Chondrocyte (in vitro differentiated cells): ENCODE data around the gene ABLIM1. TPM values are rescaled to one million over a fixed set of nuclear protein-coding genes. Genes with fewer than 3 reads are reported as not detected.

Experiments used
- DNase-seq: peaks from one replicate; pipeline ENCODE4 v3.0.0; 2021; ENCODE audit warnings: mixed read lengths, low spot score
- H3K27ac Mint-ChIP-seq: one replicate; pipeline ENCODE4 v1.8.0; 2021; ENCODE audit warnings: mild to moderate bottlenecking, moderate library complexity, mixed read lengths; ENCODE audit not compliant: unreplicated experiment
- H3K27me3 Mint-ChIP-seq: 2 replicates; pipeline ENCODE4 v1.8.0; 2021; ENCODE audit warnings: low read depth, mixed read lengths
- H3K36me3 Mint-ChIP-seq: 2 replicates; pipeline ENCODE4 v1.8.0; 2021; ENCODE audit warnings: low read depth, mixed read lengths
- H3K4me1 Mint-ChIP-seq: 2 replicates; pipeline ENCODE4 v1.8.0; 2021; ENCODE audit warnings: low read depth, mild to moderate bottlenecking, mixed read lengths
- H3K4me3 Mint-ChIP-seq: one replicate; pipeline ENCODE4 v1.8.0; 2021; ENCODE audit warnings: mild to moderate bottlenecking, moderate library complexity, mixed read lengths; ENCODE audit not compliant: unreplicated experiment
- H3K9me3 Mint-ChIP-seq: 2 replicates; pipeline ENCODE4 v1.8.0; 2021; ENCODE audit warnings: low read depth, mixed read lengths
- total RNA-seq: library from RNA; stranded (reverse); gene quantifications from 3 replicates; pipeline ENCODE4 v1.2.1, GENCODE V29; 2021
- TF ChIP-seq, protein P1 (sequence below): fragments of 200-600 bp; sonication (generic); IDR thresholded peaks from 2 replicates; pipeline ENCODE4 v1.5.0; 2021; ENCODE audit warnings: antibody characterized with exemption, mild to moderate bottlenecking, moderate library complexity

The ABLIM1 gene
- total RNA-seq, 1 donor from 2014 or later, result 15.7 TPM

DNA sequence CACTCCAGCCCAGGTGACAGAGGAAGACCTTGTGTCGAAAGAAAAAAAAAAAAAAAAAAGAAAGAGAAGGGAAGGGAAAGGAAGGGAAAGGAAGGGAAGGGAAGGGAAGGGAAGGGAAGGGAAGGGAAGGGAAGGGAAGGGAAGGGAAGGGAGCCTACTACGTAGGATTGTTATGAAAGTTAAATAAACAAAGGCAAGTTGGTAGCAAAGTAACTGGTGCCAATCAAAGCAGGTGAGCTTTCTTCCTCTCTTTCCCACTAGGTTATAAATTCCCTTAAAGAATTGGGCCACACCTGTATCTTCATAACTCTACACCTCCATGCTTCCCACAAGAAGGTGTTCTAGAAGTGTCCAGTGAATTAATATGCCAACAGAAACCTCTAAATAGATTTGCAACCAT is 157.4 kb downstream of the ABLIM1 start:
- Mint-ChIP-seq H3K4me1 (peaks cover 33% of the 10 kb centered on the region), H3K9me3 (no peaks in the 10 kb centered on the region), H3K27me3 (no peaks in the 10 kb centered on the region), H3K36me3 (no peaks in the 10 kb centered on the region), H3K4me3 (no peak overlapping the region), H3K27ac (no peak overlapping the region)
- TF ChIP-seq, protein P1, sequence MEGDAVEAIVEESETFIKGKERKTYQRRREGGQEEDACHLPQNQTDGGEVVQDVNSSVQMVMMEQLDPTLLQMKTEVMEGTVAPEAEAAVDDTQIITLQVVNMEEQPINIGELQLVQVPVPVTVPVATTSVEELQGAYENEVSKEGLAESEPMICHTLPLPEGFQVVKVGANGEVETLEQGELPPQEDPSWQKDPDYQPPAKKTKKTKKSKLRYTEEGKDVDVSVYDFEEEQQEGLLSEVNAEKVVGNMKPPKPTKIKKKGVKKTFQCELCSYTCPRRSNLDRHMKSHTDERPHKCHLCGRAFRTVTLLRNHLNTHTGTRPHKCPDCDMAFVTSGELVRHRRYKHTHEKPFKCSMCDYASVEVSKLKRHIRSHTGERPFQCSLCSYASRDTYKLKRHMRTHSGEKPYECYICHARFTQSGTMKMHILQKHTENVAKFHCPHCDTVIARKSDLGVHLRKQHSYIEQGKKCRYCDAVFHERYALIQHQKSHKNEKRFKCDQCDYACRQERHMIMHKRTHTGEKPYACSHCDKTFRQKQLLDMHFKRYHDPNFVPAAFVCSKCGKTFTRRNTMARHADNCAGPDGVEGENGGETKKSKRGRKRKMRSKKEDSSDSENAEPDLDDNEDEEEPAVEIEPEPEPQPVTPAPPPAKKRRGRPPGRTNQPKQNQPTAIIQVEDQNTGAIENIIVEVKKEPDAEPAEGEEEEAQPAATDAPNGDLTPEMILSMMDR, result no peak
- no peak for DNase-seq

DNA sequence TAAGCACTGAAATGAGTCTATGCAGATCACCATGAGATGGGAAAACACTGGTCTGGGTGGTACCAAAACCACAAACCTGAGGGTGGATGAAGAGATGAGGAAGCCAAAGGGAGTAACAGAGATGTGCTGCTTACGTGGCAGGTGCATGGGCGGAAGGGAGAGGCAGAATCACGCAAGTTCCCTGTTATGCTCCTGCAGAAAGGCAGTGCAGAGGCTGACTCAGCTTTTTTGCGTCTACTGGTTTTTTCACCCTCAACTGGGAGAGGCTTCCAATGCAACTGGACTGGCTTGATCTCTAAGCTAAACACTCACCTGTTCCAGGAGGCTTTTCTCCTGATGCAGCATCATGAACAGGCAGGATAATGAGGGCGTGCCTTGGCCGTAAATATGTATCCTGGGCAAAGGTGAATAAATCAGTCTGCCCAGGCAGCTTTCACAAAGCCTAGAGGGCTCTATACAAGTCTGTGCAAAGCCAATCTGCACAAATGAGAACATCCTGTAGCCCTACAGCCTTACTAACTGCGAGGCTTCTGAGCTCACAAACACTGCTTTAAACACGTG is 158.4 kb downstream of the ABLIM1 start:
- Mint-ChIP-seq H3K36me3 (peaks cover 4% of the 10 kb centered on the region), H3K4me3 (no peak overlapping the region)
- no peak for DNase-seq

DNA sequence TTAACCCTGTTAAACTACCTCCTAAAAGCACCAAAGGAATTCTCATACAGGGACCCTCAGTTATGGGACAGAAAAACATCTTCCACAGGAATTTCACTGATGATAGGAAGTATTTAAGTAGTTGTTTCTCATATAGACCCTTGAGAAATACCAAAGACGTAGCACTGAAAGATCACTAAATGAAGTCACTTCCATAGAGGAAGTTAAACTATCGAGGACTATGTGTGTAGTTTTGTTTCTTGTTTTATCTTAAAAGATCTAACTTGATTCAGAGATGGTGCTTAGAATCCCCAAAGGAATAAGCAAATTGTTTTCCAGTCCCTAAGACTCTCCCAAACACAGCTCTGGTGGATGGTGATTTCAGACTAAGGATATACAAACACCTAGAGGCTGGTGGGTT is 159.0 kb downstream of the ABLIM1 start:
- Mint-ChIP-seq H3K4me1 (peaks cover 18% of the 10 kb centered on the region), H3K27ac (no peak overlapping the region), H3K36me3 (peaks cover 4% of the 10 kb centered on the region), H3K27me3 (no peaks in the 10 kb centered on the region), H3K4me3 (no peak overlapping the region), H3K9me3 (no peaks in the 10 kb centered on the region)
- DNase-seq, result no peak
- TF ChIP-seq, protein P1, result no peak

More for the DNA sequence above, 158.4 kb downstream of the ABLIM1 start:
- H3K9me3 Mint-ChIP-seq, result no peaks in the 10 kb centered on the region
- peaks cover 24% of the 10 kb centered on the region for H3K4me1 Mint-ChIP-seq
- no peak overlapping the region for H3K27ac Mint-ChIP-seq
- TF ChIP-seq, protein P1, result no peak
- H3K27me3 Mint-ChIP-seq, result no peaks in the 10 kb centered on the region

DNA sequence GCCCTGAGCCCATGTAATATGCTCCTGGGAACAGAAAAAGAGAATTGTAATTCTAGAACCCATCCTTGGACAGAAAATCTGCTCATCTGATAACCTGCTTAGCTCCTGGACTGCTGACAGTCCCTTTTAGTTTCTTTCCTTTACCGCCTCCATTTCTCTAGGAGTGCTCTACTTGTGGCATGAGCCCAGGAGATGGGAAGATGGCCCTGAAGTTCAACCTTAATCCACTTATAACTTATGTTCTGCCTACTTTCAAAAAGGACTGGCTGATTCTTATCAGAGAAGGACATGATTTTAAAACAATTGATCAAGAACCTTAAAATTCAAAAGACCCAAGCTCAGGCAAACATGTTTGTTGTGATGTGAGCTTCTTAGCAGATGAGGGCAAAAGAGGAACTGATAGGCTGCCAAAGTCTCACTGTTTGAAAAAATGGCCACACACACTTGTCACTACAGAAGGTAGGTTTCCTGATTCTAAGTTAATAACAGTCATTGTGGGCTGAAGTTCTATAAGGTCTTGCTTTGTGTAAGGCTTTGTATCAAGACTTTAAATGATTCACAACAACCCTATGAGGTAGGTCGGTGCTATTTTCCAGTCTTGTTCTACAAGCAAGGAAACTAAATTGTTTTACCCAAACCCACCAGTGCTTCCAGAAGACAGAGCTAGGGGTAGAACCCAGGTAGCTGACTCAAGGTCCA is 159.5 kb downstream of the ABLIM1 start:
- DNase-seq, result no peak
- Mint-ChIP-seq H3K36me3 (peaks cover 4% of the 10 kb centered on the region), H3K4me3 (no peak overlapping the region), H3K27me3 (no peaks in the 10 kb centered on the region), H3K9me3 (no peaks in the 10 kb centered on the region), H3K4me1 (peaks cover 12% of the 10 kb centered on the region), H3K27ac (no peak overlapping the region)
- TF ChIP-seq, protein P1, result no peak

DNA sequence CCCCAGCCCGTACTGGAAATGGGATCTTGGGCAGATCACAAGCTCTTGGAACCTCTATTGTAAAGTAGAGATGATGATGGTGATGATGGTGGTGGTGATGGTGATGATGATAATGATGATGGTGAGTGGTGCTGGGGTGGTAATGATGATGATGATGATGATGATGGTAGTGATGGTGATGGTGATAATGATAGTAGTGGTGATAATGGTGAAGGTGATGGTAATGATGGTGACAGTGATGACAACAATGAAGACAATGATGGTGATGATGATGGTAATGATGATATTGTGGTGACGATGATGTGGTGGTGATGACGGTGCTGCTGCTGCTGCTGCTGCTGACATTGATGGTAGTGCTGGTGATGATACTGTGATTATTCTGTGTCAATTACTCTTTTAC is 162.8 kb downstream of the ABLIM1 start:
- TF ChIP-seq, protein P1, result no peak
- DNase-seq, result no peak
- Mint-ChIP-seq H3K36me3 (peaks cover 4% of the 10 kb centered on the region), H3K27me3 (no peaks in the 10 kb centered on the region), H3K4me3 (no peak overlapping the region), H3K4me1 (peaks cover 15% of the 10 kb centered on the region), H3K27ac (no peak overlapping the region), H3K9me3 (no peaks in the 10 kb centered on the region)
